ENCODE measurements around the gene RNF223.

The RNF223 gene

GRCh38 chr1:1046243-1046642 is 27.9 kb downstream of the RNF223 start:
- Histone ChIP-seq H4K20me1 (ENCODE audit: insufficient read depth, low read length) (no peaks in the 10 kb centered on the region), H3K9me3 (replicated peaks; ENCODE audit: insufficient read depth, low read length) (no peaks in the 10 kb centered on the region), H3K4me2 (ENCODE audit: low read depth, low read length) (no peak overlapping the region), H3K79me2 (ENCODE audit: low read length) (no peaks in the 10 kb centered on the region), H3K27me3 (replicated peaks; ENCODE audit: insufficient read depth, low read length) (peaks cover 61% of the 10 kb centered on the region), H2AFZ (ENCODE audit: low read length) (no peak overlapping the region), H3K4me1 (ENCODE audit: low read length) (no peaks in the 10 kb centered on the region), H3K4me3 (ENCODE audit: low read length) (no peak overlapping the region), H3K9me2 (replicated peaks; ENCODE audit: insufficient read depth, low read length) (no peaks in the 10 kb centered on the region), H3K27ac (ENCODE audit: low read length) (no peak overlapping the region), H3K9ac (ENCODE audit: low read length) (no peak overlapping the region), H3K36me3 (replicated peaks; ENCODE audit: insufficient read depth, low read length) (no peaks in the 10 kb centered on the region), H3F3A (ENCODE audit: insufficient read depth, low read length) (no peaks in the 10 kb centered on the region)
- no peak for TF ChIP-seq CTCF (IDR thresholded peaks at IDR 0.05; ENCODE audit: low read length)
- no peak for TF ChIP-seq EZH2phosphoT487 (IDR thresholded peaks at IDR 0.05; ENCODE audit: low read length)
- TF ChIP-seq EZH2 (optimal IDR thresholded peaks at IDR 0.05; ENCODE audit: low read depth, low read length): no peak
- no peak for DNase-seq

GRCh38 chr1:1045129-1045528 is 29.0 kb downstream of the RNF223 start:
- no peak for TF ChIP-seq EZH2phosphoT487 (IDR thresholded peaks at IDR 0.05; ENCODE audit: low read length)
- TF ChIP-seq CTCF (IDR thresholded peaks at IDR 0.05; ENCODE audit: low read length): no peak
- no peak for TF ChIP-seq EZH2 (optimal IDR thresholded peaks at IDR 0.05; ENCODE audit: low read depth, low read length)
- H3K4me3 ChIP-seq (ENCODE audit: low read length): no peak overlapping the region
- H3K79me2 ChIP-seq (ENCODE audit: low read length): no peaks in the 10 kb centered on the region
- no peak overlapping the region for H2AFZ ChIP-seq (ENCODE audit: low read length)
- no peak for DNase-seq
- no peak overlapping the region for H3K27ac ChIP-seq (ENCODE audit: low read length)
- no peak overlapping the region for H3K4me2 ChIP-seq (ENCODE audit: low read depth, low read length)
- peaks cover 58% of the 10 kb centered on the region for H3K27me3 ChIP-seq (replicated peaks; ENCODE audit: insufficient read depth, low read length)
- H3K36me3 ChIP-seq (replicated peaks; ENCODE audit: insufficient read depth, low read length): no peaks in the 10 kb centered on the region
- no peaks in the 10 kb centered on the region for H4K20me1 ChIP-seq (ENCODE audit: insufficient read depth, low read length)
- no peaks in the 10 kb centered on the region for H3K4me1 ChIP-seq (ENCODE audit: low read length)
- H3F3A ChIP-seq (ENCODE audit: insufficient read depth, low read length): no peaks in the 10 kb centered on the region
- H3K9me2 ChIP-seq (replicated peaks; ENCODE audit: insufficient read depth, low read length): no peaks in the 10 kb centered on the region
- no peaks in the 10 kb centered on the region for H3K9me3 ChIP-seq (replicated peaks; ENCODE audit: insufficient read depth, low read length)
- H3K9ac ChIP-seq (ENCODE audit: low read length): no peak overlapping the region

- Histone ChIP-seq H3F3A (ENCODE audit: insufficient read depth, low read length) (no peaks in the 10 kb centered on the region), H3K9ac (ENCODE audit: low read length) (no peak overlapping the region), H3K36me3 (replicated peaks; ENCODE audit: insufficient read depth, low read length) (no peaks in the 10 kb centered on the region), H3K9me3 (replicated peaks; ENCODE audit: insufficient read depth, low read length) (no peaks in the 10 kb centered on the region), H3K4me3 (ENCODE audit: low read length) (no peak overlapping the region), H2AFZ (ENCODE audit: low read length) (no peak overlapping the region), H3K4me2 (ENCODE audit: low read depth, low read length) (no peak overlapping the region), H3K27me3 (replicated peaks; ENCODE audit: insufficient read depth, low read length) (peaks cover 64% of the 10 kb centered on the region), H3K9me2 (replicated peaks; ENCODE audit: insufficient read depth, low read length) (no peaks in the 10 kb centered on the region), H4K20me1 (ENCODE audit: insufficient read depth, low read length) (no peaks in the 10 kb centered on the region), H3K4me1 (ENCODE audit: low read length) (no peaks in the 10 kb centered on the region), H3K27ac (ENCODE audit: low read length) (no peak overlapping the region), H3K79me2 (ENCODE audit: low read length) (no peaks in the 10 kb centered on the region)
- no peak for TF ChIP-seq EZH2phosphoT487 (IDR thresholded peaks at IDR 0.05; ENCODE audit: low read length)
- TF ChIP-seq EZH2 (optimal IDR thresholded peaks at IDR 0.05; ENCODE audit: low read depth, low read length): no peak
- TF ChIP-seq CTCF (IDR thresholded peaks at IDR 0.05; ENCODE audit: low read length): no peak
- DNase-seq: no peak
Measured at GRCh38 chr1:1044455-1045078, 29.5 kb downstream of the RNF223 start.

Data from MM.1S (cell line).